NK-92 (cell line): ENCODE measurements around the gene OPTN.
"Not testable (repeated sequence)": the region's sequence is repeated elsewhere in the genome, so short reads cannot be mapped to it uniquely, and the experiment has no call there.

ENCODE experiments used
- DNase-seq: peaks from one replicate; lab custom pipeline; 2025; ENCODE audit not compliant: unreplicated experiment; lab: John Stamatoyannopoulos, UW

The OPTN gene

GRCh38 chr10:13089345-13089744 lies 10.6 kb upstream of the OPTN start:
- DNase-seq = no peak

DNA sequence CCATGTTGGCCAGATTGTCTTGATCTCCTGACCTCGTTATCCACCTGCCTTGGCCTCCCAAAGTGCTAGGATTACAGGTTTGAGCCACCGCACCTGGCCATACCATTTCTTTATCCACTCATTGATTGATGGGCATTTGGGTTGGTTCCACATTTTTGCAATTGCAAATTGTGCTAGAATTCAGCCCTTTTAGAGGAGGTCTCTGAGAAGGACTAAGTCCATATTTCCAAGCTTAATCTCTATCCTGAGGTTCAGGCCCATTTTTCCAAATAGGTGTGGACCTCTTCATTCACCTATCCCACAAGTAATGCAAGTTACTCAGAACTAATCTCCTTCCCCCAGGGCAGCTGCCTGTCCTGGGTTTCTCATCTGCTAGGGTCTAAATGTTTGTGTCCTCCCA lies 9.7 kb upstream of the OPTN start:
- no peak for DNase-seq

- no peak for DNase-seq
Measured at GRCh38 chr10:13091801-13092200, 8.2 kb upstream of the OPTN start.

DNA sequence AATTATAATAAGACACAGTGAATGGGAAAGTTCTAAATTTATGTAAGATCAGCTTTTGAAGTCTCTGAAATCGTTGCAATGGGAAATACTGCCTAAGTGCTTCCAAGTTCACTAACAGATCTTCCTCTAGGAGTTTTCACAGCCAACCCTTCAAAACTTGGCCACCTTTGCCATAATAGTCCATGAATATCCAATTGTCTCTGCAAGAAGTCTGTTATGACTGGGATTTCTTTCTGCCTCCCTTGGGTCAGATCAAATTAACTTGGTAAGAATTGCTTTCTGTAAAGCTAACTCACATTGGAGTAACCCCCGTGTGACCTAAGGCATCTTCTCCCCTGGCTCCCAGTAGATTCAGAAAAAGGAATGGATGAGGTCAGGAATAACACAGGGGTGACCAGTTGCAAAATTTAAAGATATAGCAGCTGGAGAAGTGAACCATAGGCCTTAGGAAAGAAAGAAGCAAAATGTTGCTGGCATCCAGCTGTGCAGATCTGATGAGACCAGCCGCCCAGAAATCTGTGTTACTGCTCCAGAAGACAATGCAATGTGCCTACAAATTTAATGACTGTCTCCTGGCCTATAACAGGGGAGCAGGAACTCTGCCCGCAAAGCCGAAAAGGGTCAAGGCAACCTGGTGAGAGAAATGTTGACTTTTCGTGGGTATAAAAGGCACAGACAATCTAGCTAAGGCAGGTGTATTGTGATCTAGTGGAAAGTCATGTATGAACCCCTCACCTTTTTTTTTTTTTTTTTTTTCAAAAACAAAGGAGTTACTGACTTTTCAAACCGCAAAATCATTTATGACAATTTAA lies 7.5 kb upstream of the OPTN start:
- DNase-seq = no peak

DNA sequence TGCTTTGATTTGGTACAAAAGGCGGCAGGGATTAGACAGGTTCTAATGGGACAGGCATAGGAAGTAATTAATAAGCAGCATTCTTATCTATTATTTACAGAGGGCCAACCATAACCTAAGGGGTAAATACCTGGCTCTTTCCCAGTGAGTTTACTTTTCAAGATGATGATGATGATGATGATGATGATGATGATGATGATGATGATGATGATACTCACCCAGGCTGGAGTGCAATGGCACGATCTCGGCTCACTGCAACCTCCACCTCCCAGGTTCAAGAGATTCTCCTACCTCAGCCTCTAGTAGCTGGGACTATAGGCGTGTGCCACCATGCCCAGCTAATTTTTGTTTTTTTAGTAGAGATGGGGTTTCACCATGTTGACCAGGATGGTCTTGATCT lies 5.9 kb upstream of the OPTN start:
- not testable (repeated sequence) for DNase-seq

DNA sequence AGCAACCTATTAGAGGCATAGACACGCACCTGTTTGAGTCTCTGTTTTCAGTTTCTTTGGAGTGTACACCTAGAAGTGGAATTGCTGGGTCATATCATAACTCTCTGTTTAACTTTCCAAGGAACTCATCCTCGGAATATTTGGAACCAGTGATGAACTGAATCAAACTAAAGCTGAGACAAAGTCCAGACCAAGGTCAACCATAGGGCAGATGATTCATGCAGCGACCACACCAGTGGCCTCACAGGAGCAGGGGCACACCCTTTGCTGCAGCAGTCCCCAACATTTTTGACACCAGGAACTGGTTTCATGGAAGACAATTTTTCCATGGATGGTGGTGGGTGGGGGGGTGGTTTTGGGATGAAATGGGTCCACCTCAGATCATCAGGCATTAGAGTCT lies 4.9 kb upstream of the OPTN start:
- DNase-seq = no peak

- no peak for DNase-seq
Measured at GRCh38 chr10:13095929-13096328, 4.0 kb upstream of the OPTN start.

- DNase-seq = no peak
Measured at GRCh38 chr10:13099144-13099665, 758 bp upstream of the OPTN start.

DNA sequence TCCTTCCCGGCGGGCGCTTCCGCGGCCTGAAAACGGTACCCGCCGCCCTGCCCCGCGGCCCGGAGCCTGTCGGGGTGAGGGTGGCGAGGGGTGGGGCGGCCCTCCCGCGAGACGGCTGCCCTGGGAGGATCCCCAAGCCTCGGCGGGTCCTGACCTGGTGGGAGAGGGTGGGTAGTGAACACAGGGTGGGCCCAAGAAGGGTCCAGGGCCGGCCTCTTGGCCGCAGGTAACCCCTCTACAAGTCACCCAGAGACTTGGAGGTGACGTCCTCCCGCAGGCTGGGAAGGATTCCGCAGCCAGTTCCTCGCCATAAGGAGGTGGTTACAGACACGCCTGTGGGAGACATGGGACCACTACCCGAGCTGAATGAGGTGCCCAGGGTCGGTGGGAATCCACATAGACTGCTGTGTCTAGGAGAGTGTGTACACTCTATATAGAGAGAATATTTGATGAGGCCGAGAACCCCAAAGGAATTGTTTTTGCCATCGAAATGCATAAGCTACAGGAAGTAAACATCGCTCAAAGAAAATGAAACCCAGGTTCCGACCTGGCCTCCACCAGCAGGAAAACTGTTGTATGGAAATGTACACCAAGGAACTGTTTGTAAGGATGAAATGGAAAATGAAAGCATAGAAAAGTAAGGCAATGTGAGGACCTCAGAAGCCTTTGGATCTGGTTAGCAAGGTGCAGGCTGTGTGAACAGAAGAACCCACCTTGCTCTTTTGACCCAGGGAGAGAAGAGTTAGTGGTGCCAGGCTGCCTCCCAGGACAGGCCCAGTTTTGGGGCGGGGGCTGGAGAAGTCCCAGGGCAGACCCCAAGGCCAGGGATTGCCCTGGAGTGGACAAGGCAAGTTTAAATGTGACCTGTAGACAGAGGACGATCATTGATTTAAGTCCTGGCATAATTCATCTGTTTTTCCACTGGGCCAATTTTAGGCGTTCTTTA lies 659 bp downstream of the OPTN start:
- no peak for DNase-seq

- no peak for DNase-seq
Measured at GRCh38 chr10:13102002-13102794, 2.2 kb downstream of the OPTN start.

DNA sequence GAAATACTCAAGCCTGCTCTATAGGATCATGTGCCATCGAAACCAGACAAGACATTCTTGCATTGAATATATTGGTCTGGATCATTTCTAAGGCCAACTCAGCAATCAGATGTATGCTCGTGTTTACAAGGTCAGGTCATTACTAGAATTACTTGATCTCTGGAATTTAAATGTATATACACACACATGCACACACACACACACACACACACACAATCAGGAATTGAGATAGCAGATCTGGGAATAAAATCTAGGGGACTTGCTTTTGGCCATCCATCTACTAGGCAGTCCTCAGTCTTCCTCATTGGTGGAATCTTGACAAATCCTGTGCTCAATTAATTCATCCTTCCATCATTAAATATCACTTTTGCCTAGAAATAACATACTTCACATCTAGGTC lies 3.6 kb downstream of the OPTN start:
- no peak for DNase-seq

DNA sequence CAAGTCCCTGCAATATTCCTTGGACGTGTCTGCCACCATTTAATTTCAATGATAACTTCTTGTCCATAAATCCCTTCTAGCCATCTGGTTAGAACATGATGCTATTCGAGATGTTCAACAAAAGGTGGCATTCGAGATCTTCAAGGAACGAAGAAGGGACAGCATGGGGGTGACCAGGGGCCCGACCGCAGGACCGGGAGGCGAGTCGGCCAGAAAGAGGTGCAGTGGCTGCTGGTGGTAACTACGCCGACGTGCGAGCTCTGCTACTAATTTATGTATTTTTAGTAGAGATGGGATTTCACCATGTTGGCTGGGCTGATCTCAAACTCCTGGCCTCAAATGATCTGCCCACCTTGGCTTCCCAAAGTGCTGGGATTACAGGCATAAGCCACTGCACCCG lies 4.7 kb downstream of the OPTN start:
- DNase-seq = no peak

DNA sequence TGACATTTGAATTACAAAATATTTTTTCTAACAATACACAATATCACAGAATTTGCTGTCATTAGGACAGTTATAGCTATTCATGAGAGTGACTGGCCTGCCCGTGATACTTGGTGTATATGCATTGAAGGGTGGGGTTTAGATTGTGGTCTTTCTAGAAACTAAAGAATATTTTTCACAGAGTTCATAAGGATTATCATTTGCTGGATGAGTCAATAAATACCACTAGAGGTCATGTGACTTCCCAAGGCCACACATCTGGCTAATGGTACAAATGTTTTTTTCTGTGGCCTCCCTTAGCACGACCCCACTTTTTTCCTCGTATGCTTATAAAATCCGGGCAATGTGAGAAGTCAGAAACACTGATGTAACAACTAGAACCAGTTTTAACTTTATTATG lies 5.2 kb downstream of the OPTN start:
- no peak for DNase-seq

DNA sequence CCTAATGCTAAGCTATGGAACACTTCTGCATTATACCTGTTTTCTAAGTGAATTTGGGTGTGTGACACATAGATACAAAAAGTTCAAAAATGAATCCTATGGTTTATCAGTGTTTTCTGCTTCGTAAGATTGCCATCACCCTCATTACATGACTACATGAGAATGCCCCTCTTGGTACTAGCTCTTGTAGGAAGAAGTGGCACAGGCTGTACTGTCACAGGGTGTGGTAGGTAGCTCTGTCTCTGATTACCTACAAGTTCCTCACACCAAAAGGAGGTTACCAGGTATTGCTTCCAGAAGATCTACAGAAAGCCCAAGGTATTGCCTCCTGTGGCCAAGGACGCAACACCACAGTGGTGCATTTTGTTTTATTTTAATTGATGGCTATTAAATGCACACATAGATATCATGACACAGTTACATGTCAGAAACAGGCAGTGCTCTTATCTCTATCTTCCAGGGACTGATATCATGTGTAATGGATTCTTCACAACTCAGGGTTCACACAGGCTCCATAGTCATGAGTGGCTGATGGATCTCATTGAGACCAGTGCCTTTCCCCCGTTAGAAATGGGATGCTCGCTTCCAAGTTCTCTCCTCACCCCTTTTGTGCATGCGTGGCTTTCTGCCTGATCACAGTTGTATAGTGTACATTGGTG lies 6.6 kb downstream of the OPTN start:
- DNase-seq = no peak

- DNase-seq = no peak
Measured at GRCh38 chr10:13110908-13111307, 10.9 kb downstream of the OPTN start.

GRCh38 chr10:13113544-13113943 lies 13.6 kb downstream of the OPTN start:
- DNase-seq = no peak

DNA sequence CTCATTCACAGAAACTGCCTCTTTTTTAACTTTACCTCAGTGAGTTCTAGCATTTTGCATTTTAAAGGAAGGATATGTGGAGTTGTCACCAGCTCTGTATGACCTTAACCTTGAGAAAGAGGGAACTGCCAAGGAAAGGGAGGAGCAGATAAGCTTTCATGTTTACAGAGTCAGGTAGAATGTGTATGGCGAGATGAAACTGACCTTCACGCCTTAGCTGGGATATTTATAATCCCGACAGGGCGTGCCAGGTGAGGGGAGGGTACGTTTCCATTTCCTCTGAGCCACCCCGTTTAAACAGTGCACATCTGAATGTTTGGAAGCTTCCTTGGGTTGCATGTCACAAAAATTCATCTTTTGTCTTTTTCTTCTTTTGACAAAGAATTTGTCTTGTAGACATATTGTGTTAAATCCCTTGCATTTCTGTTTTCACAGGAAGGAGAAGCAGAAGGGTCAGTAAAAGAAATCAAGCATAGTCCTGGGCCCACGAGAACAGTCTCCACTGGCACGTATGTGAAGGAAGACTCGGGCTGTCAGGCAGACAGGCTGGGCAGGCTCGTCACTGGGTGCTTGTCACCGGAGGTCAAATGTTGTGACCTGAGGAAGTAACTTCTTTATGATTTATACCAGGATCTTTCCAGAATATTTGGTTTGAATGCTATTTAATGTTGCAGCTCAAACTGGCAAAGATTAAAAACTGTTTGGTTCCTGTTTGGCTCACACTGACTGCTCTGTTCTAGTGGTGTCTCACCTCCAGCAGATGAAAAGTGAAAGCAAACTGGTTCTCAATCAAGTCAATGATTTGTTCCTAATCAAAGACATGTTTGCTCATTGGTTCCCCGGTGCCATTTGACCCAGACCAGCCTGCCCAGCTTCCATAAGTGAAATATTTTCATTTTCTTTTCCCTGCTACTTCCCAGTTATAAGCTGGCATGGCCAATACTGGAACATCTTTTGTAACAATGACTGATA lies 16.2 kb downstream of the OPTN start:
- no peak for DNase-seq

- DNase-seq = no peak
Measured at GRCh38 chr10:13117841-13118783, 18.1 kb downstream of the OPTN start.
